Caco-2 (cell line): Measurements from ENCODE around the gene SAMD4A. TPM values are rescaled to one million over a fixed set of nuclear protein-coding genes. Genes with fewer than 3 reads are reported as not detected.

Experiments used
- BruUV-seq: library from RNA; stranded (reverse); fragments of 400-500 nt; replicated peaks from 2 replicates; lab custom pipeline; 2021; lab: Mats Ljungman, UMichigan
- CTCF ChIA-PET: fragments of 300-600 bp; sonication (Branson Sonifier 250); formaldehyde crosslinking; loops from one replicate; lab custom pipeline; 2022; ENCODE audit warnings: antibody characterized with exemption; lab: Charles Lee
- POLR2A ChIA-PET: fragments of 300-600 bp; sonication (Branson Sonifier 250); formaldehyde crosslinking; loops from one replicate; lab custom pipeline; 2022; ENCODE audit warnings: antibody characterized with exemption; lab: Charles Lee
- DNase-seq, 2 experiments: peaks; one replicate each; pipeline versions ENCODE4 v3.0.0 to v3.0.0-alpha.2; 2020 to 2022
- H3K27me3 ChIP-seq: replicated peaks from 2 replicates; pipeline ENCODE4 v1.6.0; 2011; ENCODE audit warnings: low read length; ENCODE audit not compliant: control insufficient read depth, insufficient read depth
- H3K36me3 ChIP-seq: 2 replicates; pipeline ENCODE4 v1.5.1; 2011; ENCODE audit warnings: low read length; ENCODE audit not compliant: control insufficient read depth, insufficient read depth
- H3K4me1 ChIP-seq: fragments of 250-450 bp; sonication (Bioruptor Pico); 2 replicates; pipeline ENCODE4 v1.5.1; 2020; ENCODE audit warnings: mild to moderate bottlenecking
- H3K4me3 ChIP-seq: 2 replicates; pipeline ENCODE4 v1.5.1; 2011; ENCODE audit warnings: low read depth, mild to moderate bottlenecking, control low read depth, low read length
- H3K9me3 ChIP-seq: fragments of 250-450 bp; sonication (Bioruptor Pico); 2 replicates; pipeline ENCODE4 v1.5.1; 2020; ENCODE audit warnings: mild to moderate bottlenecking, moderate library complexity
- H3K27ac Mint-ChIP-seq: one replicate; pipeline ENCODE4 v1.8.0; 2022; ENCODE audit warnings: mixed read lengths; ENCODE audit not compliant: unreplicated experiment
- H3K27me3 Mint-ChIP-seq: one replicate; pipeline ENCODE4 v1.8.0; 2022; ENCODE audit warnings: mixed read lengths; ENCODE audit not compliant: insufficient read depth, unreplicated experiment
- H3K36me3 Mint-ChIP-seq: one replicate; pipeline ENCODE4 v1.8.0; 2022; ENCODE audit warnings: mild to moderate bottlenecking, mixed read lengths; ENCODE audit not compliant: insufficient read depth, unreplicated experiment
- H3K4me1 Mint-ChIP-seq: one replicate; pipeline ENCODE4 v1.8.0; 2022; ENCODE audit warnings: low read depth, mixed read lengths; ENCODE audit not compliant: unreplicated experiment
- H3K4me3 Mint-ChIP-seq: one replicate; pipeline ENCODE4 v1.8.0; 2022; ENCODE audit warnings: mild to moderate bottlenecking, moderate library complexity, mixed read lengths; ENCODE audit not compliant: unreplicated experiment
- H3K9me3 Mint-ChIP-seq: one replicate; pipeline ENCODE4 v1.8.0; 2022; ENCODE audit warnings: mixed read lengths; ENCODE audit not compliant: unreplicated experiment
- CTCF ChIP-seq, 2 experiments: fragments of 200-600 bp in 1 of 2; IDR thresholded peaks; 1 replicate in 1 of 2; 2 replicates in 1 of 2; pipeline versions ENCODE4 v1.5.1 to v1.8.0; 2011 to 2022; ENCODE audit warnings: antibody characterized with exemption in 1 of 2, control low read depth in 1 of 2, inconsistent platforms in 1 of 2, low read depth in 1 of 2, low read length in 1 of 2, mild to moderate bottlenecking in 1 of 2, moderate library complexity in 1 of 2; ENCODE audit not compliant: insufficient read depth in 1 of 2, severe bottlenecking in 1 of 2, unreplicated experiment in 1 of 2
- intact Hi-C: fragments of 100-400 bp; cut with micrococcal nuclease; formaldehyde crosslinking; loops from one replicate; pipeline ENCODE4 v1.10.0; 2022; ENCODE audit not compliant: unreplicated experiment
- total RNA-seq: library from RNA; stranded (reverse); gene quantifications from 2 replicates; pipeline ENCODE4 v1.2.3, GENCODE V29; 2022

Gene SAMD4A
- total RNA-seq, 1 experiment from 2014 or later = 60.8 TPM

DNA sequence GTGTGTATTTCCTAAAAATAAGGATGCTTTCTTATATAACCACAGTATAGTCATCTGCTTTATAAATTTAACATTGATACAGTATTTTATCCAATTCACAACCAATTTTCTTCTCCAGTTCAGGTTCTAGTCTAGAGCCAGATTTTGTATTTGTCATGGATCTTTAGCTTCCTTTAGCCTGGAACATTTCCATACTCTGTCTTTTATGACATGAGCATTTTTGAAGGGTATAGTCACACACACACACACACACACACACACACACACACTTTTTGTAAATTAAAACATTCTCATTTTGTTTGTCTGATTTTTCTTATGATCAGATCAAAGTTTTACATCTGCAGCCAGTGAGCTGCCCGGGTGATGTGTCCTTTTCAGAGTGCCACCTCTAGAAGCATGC lies 31.8 kb upstream of the SAMD4A start:
- intact Hi-C loops = no loop called here
- no peak overlapping the region for H3K27ac Mint-ChIP-seq
- ChIA-PET CTCF (no interaction called here), POLR2A (no interaction called here)
- Histone ChIP-seq H3K9me3 (no peaks in the 10 kb centered on the region; the same call in 1 of the 2 replicates), H3K36me3 (no peaks in the 10 kb centered on the region), H3K27me3 (no peaks in the 10 kb centered on the region), H3K4me3 (no peak overlapping the region), H3K4me1 (peaks cover 6% of the 10 kb centered on the region; the same call in 1 of the 2 replicates)
- no peaks in the 10 kb centered on the region for H3K36me3 Mint-ChIP-seq
- no peaks in the 10 kb centered on the region for H3K9me3 Mint-ChIP-seq
- no TSS peak for BruUV-seq
- no peak overlapping the region for H3K4me3 Mint-ChIP-seq
- no peaks in the 10 kb centered on the region for H3K4me1 Mint-ChIP-seq
- TF ChIP-seq CTCF (IDR thresholded peaks at IDR 0.05; ENCODE audit: insufficient read depth in 1 of 2, low read depth in 1 of 2, low read length in 1 of 2, severe bottlenecking in 1 of 2, unreplicated experiment in 1 of 2) = no peak
- no peak for DNase-seq
- no peaks in the 10 kb centered on the region for H3K27me3 Mint-ChIP-seq

- Mint-ChIP-seq H3K4me1 (no peaks in the 10 kb centered on the region), H3K27me3 (no peaks in the 10 kb centered on the region), H3K27ac (no peak overlapping the region), H3K9me3 (no peaks in the 10 kb centered on the region), H3K4me3 (no peak overlapping the region), H3K36me3 (no peaks in the 10 kb centered on the region)
- Histone ChIP-seq H3K9me3 (no peaks in the 10 kb centered on the region; the same call in 1 of the 2 replicates), H3K36me3 (no peaks in the 10 kb centered on the region), H3K27me3 (no peaks in the 10 kb centered on the region), H3K4me3 (no peak overlapping the region), H3K4me1 (peaks cover 6% of the 10 kb centered on the region; the same call in 1 of the 2 replicates)
- no TSS peak for BruUV-seq
- intact Hi-C loops = no loop called here
- ChIA-PET POLR2A (no interaction called here), CTCF (no interaction called here)
- no peak for DNase-seq
- TF ChIP-seq CTCF (IDR thresholded peaks at IDR 0.05; ENCODE audit: insufficient read depth in 1 of 2, low read depth in 1 of 2, low read length in 1 of 2, severe bottlenecking in 1 of 2, unreplicated experiment in 1 of 2) = no peak
Measured at GRCh38 chr14:54535646-54536045, 31.3 kb upstream of the SAMD4A start.

DNA sequence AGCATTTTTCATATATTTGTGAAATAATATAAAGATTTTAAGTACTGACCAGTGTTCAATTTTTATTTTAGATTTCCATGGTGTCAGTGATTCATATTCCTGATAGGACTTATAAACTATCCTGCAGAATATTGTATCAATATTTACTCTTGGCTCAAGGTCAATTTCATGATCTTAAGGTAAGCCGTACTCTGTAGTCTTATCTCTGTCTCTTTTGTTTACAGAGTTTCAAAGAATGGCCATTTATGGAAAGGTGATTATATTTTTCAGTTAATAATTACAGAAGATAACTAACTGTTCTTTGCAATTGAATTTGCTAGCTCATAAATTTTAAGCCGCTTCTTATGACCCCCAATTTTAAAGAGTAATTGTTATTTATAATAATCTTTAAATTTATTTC lies 29.3 kb upstream of the SAMD4A start:
- no peak for DNase-seq
- H3K4me1 Mint-ChIP-seq = no peaks in the 10 kb centered on the region
- H3K4me3 Mint-ChIP-seq = no peak overlapping the region
- H3K9me3 ChIP-seq = no peaks in the 10 kb centered on the region; the same call in 1 of the 2 replicates
- H3K9me3 Mint-ChIP-seq = no peaks in the 10 kb centered on the region
- H3K27me3 ChIP-seq = no peaks in the 10 kb centered on the region
- TF ChIP-seq CTCF (IDR thresholded peaks at IDR 0.05; ENCODE audit: insufficient read depth in 1 of 2, low read depth in 1 of 2, low read length in 1 of 2, severe bottlenecking in 1 of 2, unreplicated experiment in 1 of 2) = no peak
- H3K4me1 ChIP-seq = peaks cover 6% of the 10 kb centered on the region; the same call in 1 of the 2 replicates
- H3K36me3 Mint-ChIP-seq = no peaks in the 10 kb centered on the region
- H3K27ac Mint-ChIP-seq = no peak overlapping the region
- POLR2A ChIA-PET = no interaction called here
- CTCF ChIA-PET = no interaction called here
- intact Hi-C loops = no loop called here
- BruUV-seq = no TSS peak
- no peaks in the 10 kb centered on the region for H3K27me3 Mint-ChIP-seq
- H3K4me3 ChIP-seq = no peak overlapping the region
- no peaks in the 10 kb centered on the region for H3K36me3 ChIP-seq
